ENCODE data around the gene CLNK.

Gene CLNK

GRCh38 chr4:10596586-10597290 is 87.8 kb downstream of the CLNK start:
- no peaks in the 10 kb centered on the region for H3K27me3 Mint-ChIP-seq
- no peaks in the 10 kb centered on the region for H3K9me3 Mint-ChIP-seq (ENCODE audit: low read depth)
- H3K36me3 Mint-ChIP-seq = no peaks in the 10 kb centered on the region
- H3K4me3 Mint-ChIP-seq = no peak overlapping the region
- H3K4me1 Mint-ChIP-seq (ENCODE audit: low read depth) = peaks cover 1% of the 10 kb centered on the region
- no peak overlapping the region for H3K27ac Mint-ChIP-seq

DNA sequence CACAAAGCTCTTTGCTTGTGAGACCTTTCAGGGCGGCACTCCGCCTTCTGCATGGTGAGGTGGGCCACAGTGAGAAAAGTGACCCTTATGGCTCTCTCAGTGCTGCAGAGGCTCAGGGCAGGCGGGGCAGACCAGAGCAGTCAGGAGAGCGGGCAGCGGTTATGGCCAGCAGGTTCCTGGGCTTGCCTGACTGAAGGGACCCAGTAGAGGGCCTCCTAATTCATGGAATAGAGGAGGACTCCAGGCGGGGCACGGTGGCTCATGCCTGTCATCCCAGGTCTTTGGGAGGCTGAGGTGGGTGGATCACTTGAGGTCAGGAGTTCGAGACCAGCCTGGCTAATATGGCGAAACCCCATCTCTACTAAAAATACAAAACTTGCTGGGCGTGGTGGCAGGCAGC is 91.4 kb downstream of the CLNK start:
- H3K27ac Mint-ChIP-seq = no peak overlapping the region
- H3K4me3 Mint-ChIP-seq = no peak overlapping the region
- peaks cover 24% of the 10 kb centered on the region for H3K4me1 Mint-ChIP-seq (ENCODE audit: low read depth)
- no peaks in the 10 kb centered on the region for H3K27me3 Mint-ChIP-seq
- no peaks in the 10 kb centered on the region for H3K36me3 Mint-ChIP-seq
- no peaks in the 10 kb centered on the region for H3K9me3 Mint-ChIP-seq (ENCODE audit: low read depth)

DNA sequence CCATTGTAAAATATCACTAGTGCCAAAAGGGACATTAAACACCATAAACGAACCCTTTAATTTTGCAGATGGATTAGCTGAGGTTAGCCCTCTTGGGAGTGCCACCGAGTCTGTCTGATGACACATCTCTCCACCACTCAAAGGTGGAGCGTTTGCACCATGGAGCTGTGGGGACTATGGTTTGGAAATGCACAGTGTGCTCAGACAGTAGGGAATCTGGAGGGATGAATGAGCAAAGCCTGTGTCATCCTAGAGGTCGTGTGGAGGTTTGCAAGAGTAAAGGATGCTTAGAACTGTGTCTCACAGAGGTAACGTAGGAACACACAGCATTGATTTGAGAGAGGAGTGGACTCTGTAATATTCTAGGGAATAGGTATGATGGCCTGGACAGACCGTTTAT is 93.7 kb downstream of the CLNK start:
- Mint-ChIP-seq H3K9me3 (ENCODE audit: low read depth) (no peaks in the 10 kb centered on the region), H3K36me3 (no peaks in the 10 kb centered on the region), H3K27ac (no peak overlapping the region), H3K27me3 (no peaks in the 10 kb centered on the region), H3K4me3 (no peak overlapping the region), H3K4me1 (ENCODE audit: low read depth) (peaks cover 32% of the 10 kb centered on the region)

GRCh38 chr4:10589799-10590198 is 94.8 kb downstream of the CLNK start:
- peaks cover 32% of the 10 kb centered on the region for H3K4me1 Mint-ChIP-seq (ENCODE audit: low read depth)
- H3K27ac Mint-ChIP-seq = no peak overlapping the region
- H3K9me3 Mint-ChIP-seq (ENCODE audit: low read depth) = no peaks in the 10 kb centered on the region
- no peaks in the 10 kb centered on the region for H3K36me3 Mint-ChIP-seq
- H3K4me3 Mint-ChIP-seq = no peak overlapping the region
- H3K27me3 Mint-ChIP-seq = no peaks in the 10 kb centered on the region

DNA sequence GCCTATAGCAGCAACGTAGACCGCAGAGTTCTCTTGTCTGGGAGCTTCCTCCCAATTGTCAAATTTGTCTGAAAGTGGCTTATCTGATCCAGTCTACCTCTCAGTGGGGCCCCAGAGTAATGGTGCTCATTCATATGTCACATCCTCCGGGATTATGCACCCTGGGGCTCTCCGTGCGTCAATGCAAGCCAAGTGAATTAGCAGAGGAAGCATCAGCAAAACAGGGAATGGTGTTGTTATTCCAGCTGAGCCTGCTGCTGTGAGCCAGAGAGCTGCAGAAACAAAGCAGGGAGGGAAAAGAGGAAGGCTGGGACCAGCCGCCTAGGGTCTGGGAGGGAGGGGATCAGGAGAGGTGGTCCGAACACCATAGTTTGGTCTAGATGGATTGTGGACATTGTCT is 95.2 kb downstream of the CLNK start:
- Mint-ChIP-seq H3K36me3 (no peaks in the 10 kb centered on the region), H3K27ac (no peak overlapping the region), H3K4me1 (ENCODE audit: low read depth) (peaks cover 32% of the 10 kb centered on the region), H3K27me3 (no peaks in the 10 kb centered on the region), H3K9me3 (ENCODE audit: low read depth) (no peaks in the 10 kb centered on the region), H3K4me3 (no peak overlapping the region)

- Mint-ChIP-seq H3K9me3 (ENCODE audit: low read depth) (no peaks in the 10 kb centered on the region), H3K27ac (no peak overlapping the region), H3K27me3 (no peaks in the 10 kb centered on the region), H3K36me3 (no peaks in the 10 kb centered on the region), H3K4me1 (ENCODE audit: low read depth) (peaks cover 38% of the 10 kb centered on the region), H3K4me3 (no peak overlapping the region)
These were observed 96.9 kb downstream of the CLNK start for GRCh38 chr4:10587697-10588096.

- Mint-ChIP-seq H3K4me3 (no peak overlapping the region), H3K9me3 (ENCODE audit: low read depth) (no peaks in the 10 kb centered on the region), H3K27ac (no peak overlapping the region), H3K27me3 (no peaks in the 10 kb centered on the region), H3K4me1 (ENCODE audit: low read depth) (peaks cover 37% of the 10 kb centered on the region), H3K36me3 (no peaks in the 10 kb centered on the region)
These were observed 97.3 kb downstream of the CLNK start for GRCh38 chr4:10587296-10587695.

DNA sequence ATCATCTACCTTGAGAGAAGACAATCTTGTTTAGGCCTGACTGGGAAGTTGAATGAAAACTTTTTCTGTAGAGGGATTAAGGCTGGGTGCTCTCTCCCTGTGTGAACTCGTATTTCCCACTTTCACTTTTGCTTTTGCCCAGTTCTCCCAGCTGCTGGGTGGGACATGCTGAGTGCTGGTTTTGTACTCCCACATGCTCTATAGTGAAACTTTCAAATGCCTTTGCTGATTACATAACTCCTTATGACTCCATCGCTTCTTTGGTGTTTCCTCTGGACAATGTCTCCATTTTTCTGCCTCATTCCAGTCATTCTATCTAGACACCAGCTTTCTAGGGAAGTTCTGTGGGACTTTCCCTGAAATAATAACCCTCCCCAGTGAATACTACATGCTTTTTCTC is 100.5 kb downstream of the CLNK start:
- Mint-ChIP-seq H3K9me3 (ENCODE audit: low read depth) (no peaks in the 10 kb centered on the region), H3K36me3 (no peaks in the 10 kb centered on the region), H3K4me3 (no peak overlapping the region), H3K4me1 (ENCODE audit: low read depth) (peaks cover 21% of the 10 kb centered on the region), H3K27me3 (no peaks in the 10 kb centered on the region), H3K27ac (no peak overlapping the region)

DNA sequence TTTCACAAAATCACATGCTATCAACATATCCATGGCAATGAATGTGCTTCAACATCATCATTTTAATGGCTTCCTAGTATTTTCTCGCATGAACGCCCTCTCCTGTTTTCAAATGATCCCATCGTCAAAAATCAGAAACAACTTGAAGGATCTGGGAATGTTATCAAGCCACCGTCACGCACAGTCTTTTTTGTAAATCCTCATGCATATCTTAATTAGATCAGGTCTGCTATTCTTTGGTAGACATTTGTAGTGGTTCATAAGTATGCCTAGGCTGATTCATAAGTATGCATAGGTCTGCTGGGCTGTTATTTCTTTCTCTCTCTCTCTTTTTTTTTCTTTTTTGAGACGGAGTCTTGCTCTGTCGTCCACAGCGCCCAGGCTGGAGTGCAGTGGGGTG is 101.6 kb downstream of the CLNK start:
- Mint-ChIP-seq H3K36me3 (no peaks in the 10 kb centered on the region), H3K4me3 (no peak overlapping the region), H3K9me3 (ENCODE audit: low read depth) (no peaks in the 10 kb centered on the region), H3K27me3 (no peaks in the 10 kb centered on the region), H3K27ac (no peak overlapping the region), H3K4me1 (ENCODE audit: low read depth) (peaks cover 13% of the 10 kb centered on the region)

DNA sequence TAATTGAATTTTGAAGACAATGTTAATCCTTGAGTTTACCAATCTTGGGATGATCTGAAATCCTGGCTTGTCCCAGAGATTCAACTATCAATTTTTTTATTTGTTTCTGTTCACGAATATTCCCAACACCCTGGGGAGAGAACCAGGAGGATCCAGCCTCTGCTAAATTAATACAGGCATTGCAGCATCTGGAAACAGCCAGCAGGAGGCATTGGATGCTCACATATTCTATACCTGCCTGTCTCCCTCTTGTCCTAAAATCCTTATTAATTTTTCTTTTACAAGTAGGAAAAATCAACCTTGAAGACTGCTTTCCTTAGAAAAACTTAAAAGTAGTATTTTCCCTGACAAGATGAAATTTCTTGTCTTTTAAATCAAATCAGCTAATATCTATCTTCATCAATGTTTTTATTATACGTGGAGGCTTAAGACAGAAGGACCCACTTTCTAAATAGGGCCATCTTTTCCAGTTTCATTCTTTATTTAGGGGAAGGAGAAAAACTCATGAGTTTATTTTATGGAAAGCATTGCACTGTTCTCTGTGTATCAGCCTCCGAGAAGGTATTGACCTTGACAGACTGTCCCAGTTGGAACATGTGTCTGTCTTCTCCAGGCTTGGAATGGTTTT is 102.4 kb downstream of the CLNK start:
- Mint-ChIP-seq H3K9me3 (ENCODE audit: low read depth) (no peaks in the 10 kb centered on the region), H3K27ac (no peak overlapping the region), H3K36me3 (no peaks in the 10 kb centered on the region), H3K4me1 (ENCODE audit: low read depth) (peaks cover 6% of the 10 kb centered on the region), H3K27me3 (no peaks in the 10 kb centered on the region), H3K4me3 (no peak overlapping the region)

DNA sequence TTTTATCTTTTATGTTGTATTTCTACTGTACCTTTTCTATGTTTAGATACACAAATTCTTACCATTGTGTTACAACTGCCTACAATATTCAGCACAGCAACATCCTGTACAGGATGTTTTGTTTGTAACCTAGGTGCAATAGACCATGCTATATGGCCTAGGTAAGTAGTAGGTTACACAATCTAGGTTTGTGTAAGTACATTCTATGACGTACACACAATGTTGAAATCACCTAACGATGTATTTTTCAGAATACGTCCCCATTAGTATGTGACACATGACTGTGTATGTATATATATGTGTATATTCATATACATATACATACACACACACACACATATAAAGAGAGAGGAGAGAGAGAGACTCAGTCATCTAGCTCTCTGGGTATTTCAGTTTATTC is 103.5 kb downstream of the CLNK start:
- H3K27me3 Mint-ChIP-seq = no peaks in the 10 kb centered on the region

DNA sequence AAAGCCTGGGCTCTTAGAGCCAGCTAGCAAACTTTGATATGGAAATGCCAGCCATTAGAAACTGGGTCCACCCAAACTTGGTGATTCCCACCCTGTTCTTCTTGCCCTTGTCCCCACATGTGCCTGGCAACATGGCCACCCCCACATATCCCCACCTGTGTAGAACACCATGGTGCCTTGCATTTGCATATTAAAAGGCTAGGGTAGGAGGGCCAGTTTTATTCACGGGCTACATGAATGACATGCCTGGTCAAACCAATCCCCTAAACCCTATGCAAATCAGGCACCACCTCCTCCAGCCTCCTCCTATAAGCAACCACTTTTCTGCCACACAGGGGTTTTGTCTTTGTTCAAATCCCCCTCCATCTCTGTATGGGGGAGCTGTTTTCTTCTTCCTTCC is 104.9 kb downstream of the CLNK start:
- Mint-ChIP-seq H3K4me1 (ENCODE audit: low read depth) (peaks cover 6% of the 10 kb centered on the region), H3K27ac (no peak overlapping the region), H3K36me3 (no peaks in the 10 kb centered on the region), H3K9me3 (ENCODE audit: low read depth) (no peaks in the 10 kb centered on the region), H3K27me3 (peaks cover 4% of the 10 kb centered on the region), H3K4me3 (no peak overlapping the region)

More for the DNA sequence above, 103.5 kb downstream of the CLNK start:
- Mint-ChIP-seq H3K36me3 (no peaks in the 10 kb centered on the region), H3K9me3 (ENCODE audit: low read depth) (no peaks in the 10 kb centered on the region), H3K27ac (no peak overlapping the region), H3K4me1 (ENCODE audit: low read depth) (peaks cover 6% of the 10 kb centered on the region), H3K4me3 (no peak overlapping the region)

- no peak overlapping the region for H3K27ac Mint-ChIP-seq
These were observed 106.8 kb downstream of the CLNK start for GRCh38 chr4:10577508-10578426.

DNA sequence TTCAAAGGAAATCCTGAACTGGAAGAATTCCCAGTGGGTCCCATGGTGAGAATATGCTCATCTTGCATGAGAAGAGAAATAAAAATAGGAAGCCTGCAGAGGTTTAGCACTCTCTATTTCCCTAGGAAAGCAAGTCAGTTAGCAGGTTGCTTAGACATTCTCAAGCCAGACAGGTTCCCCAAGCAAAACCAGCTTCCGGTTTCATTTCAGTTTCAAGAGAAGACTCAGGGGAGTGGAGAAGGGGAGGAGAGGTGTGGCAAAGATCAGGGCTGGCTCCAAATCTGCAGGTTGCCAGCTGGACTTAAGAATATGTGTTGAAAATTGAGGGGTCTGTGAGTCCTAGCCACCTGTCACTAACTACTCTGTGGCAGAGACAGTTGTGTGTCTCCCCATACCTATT is 107.5 kb downstream of the CLNK start:
- H3K9me3 Mint-ChIP-seq (ENCODE audit: low read depth) = no peaks in the 10 kb centered on the region
- peaks cover 4% of the 10 kb centered on the region for H3K27me3 Mint-ChIP-seq
- H3K27ac Mint-ChIP-seq = no peak overlapping the region
- no peaks in the 10 kb centered on the region for H3K36me3 Mint-ChIP-seq
- H3K4me1 Mint-ChIP-seq (ENCODE audit: low read depth) = no peaks in the 10 kb centered on the region
- no peak overlapping the region for H3K4me3 Mint-ChIP-seq

More at GRCh38 chr4:10577508-10578426, 106.8 kb downstream of the CLNK start:
- Mint-ChIP-seq H3K36me3 (no peaks in the 10 kb centered on the region), H3K27me3 (peaks cover 4% of the 10 kb centered on the region), H3K9me3 (ENCODE audit: low read depth) (no peaks in the 10 kb centered on the region), H3K4me1 (ENCODE audit: low read depth) (no peaks in the 10 kb centered on the region), H3K4me3 (no peak overlapping the region)

DNA sequence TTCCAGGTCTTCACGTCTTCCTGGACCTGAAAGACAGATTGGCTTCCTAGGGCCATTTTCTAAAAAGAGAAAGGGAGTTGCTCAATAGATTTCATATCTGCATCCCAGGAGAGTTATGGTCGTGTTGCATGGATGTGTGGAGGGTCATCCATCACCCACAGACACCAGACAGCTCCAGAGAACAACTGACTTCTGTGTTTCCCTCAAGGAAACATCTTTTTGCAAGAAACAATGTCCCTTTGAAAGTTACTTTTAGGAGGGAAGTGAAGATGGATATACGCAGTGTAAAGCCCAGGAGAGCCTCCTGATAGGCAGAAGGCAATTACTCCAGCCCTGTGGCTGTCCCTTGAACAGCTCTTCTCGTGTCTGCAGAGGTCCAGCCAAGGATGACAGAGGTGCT is 108.3 kb downstream of the CLNK start:
- Mint-ChIP-seq H3K9me3 (ENCODE audit: low read depth) (no peaks in the 10 kb centered on the region), H3K27ac (no peak overlapping the region), H3K27me3 (peaks cover 4% of the 10 kb centered on the region), H3K36me3 (no peaks in the 10 kb centered on the region), H3K4me1 (ENCODE audit: low read depth) (no peaks in the 10 kb centered on the region), H3K4me3 (no peak overlapping the region)
